GM19351 (cell line): ENCODE data around the gene EFCAB5.
"Not testable (repeated sequence)": the region's sequence is repeated elsewhere in the genome, so short reads cannot be mapped to it uniquely, and the experiment has no call there.

Source experiments
- ATAC-seq: cut with Tn5 transposase; IDR thresholded peaks from one replicate; pipeline ENCODE4 v1.9.1; 2021; ENCODE audit warnings: mild to moderate bottlenecking, moderate library complexity; ENCODE audit not compliant: unreplicated experiment

The EFCAB5 gene

DNA sequence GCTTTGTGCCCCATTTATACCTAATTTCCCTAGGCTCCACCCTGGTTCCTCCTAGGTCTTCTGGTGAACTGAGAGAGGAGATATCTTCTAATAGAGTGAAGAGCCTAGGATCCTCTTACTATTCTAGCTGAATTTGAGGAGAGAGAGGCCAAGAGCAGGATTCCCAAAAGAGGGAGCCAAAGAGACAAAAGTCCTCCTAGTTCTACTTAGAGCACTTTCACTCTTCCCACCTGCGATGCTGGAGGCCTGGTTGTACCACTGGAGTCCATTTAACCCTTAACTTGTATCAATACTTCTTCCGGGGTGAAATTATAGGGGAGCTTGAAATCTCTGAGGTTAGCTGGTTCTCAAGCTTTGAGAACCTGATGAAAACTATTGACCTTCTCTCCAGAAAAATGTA, 8.1 kb upstream of the EFCAB5 start:
- ATAC-seq, result no peak

GRCh38 chr17:29935909-29936308, 5.5 kb upstream of the EFCAB5 start:
- ATAC-seq, result not testable (repeated sequence)

- no peak for ATAC-seq
Measured at GRCh38 chr17:29936724-29937123, 4.7 kb upstream of the EFCAB5 start.

GRCh38 chr17:29945281-29945680, 3.8 kb downstream of the EFCAB5 start:
- ATAC-seq, result no peak

DNA sequence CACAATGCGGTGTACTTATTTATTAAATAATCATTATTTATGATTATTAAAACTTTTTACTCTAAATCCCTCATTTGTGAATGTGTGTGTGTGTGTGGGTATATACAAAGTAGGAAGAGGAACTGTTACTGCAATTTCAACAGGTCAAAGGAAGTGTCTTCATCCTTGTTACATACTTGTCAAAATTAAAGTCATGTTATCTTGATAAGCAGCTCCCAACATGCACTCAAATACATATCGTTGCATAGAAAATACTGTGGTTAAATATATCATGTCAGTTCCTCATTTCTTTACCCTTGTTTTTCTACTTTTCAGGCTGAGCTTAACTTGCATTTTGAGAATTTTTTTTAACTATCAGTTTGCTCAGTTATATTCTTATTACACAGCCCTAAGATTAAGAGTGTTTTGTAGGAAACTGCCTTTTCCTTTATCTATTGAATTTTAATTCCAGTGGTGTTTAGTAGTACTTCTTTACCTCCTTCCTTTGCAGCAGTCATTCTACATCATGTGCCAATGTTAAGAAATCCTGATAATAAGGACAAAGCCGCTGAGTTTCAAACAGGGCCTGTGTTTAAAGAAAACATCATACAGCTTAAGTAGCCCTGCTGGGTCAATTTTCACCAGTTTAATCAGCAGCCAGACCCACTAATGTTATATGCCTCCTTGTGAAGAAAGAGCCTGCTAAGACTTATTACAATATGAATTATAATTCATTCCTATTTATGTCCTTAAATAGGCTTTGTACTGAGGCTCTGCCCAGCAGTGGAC, 7.2 kb downstream of the EFCAB5 start:
- ATAC-seq, result no peak

DNA sequence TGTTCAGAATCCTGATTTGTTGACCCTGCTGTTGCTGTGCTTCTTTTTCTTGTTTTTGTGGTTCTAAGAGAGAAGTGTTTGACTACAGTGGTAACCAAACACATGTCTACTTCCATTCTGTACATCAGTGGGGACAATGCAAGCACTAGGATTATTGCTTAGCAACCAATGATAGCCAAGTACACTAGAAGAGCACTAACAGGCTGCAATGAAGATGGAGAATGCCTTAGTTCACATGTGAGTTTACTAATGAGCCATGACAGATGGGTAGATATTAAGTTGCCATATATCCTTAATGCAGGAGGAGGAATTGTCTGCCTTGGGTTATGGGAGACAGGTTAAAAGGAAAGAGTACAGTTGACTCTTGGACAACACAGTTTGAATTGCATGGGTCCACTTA, 8.3 kb downstream of the EFCAB5 start:
- ATAC-seq, result no peak

DNA sequence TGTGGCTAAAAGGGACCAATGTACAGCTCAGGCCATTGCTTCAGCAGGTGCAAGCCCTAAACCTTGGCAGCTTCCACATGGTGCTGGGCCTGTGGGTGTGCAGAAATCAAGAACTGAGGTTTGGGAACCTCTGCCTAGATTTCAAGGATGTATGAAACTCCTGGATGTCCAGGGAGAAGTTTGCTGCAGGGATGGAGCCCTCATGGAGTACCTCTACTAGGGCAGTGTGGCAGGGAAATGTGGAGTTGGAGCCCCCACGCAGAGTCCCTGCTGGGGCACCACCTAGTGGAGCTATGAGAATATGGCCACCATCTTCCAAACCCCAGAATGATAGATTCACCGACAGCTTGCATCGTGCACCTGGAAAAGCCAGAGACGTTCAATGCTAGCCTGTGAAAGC, 13.0 kb downstream of the EFCAB5 start:
- no peak for ATAC-seq

- ATAC-seq, result no peak
Measured at GRCh38 chr17:29956225-29956624, 14.8 kb downstream of the EFCAB5 start.

DNA sequence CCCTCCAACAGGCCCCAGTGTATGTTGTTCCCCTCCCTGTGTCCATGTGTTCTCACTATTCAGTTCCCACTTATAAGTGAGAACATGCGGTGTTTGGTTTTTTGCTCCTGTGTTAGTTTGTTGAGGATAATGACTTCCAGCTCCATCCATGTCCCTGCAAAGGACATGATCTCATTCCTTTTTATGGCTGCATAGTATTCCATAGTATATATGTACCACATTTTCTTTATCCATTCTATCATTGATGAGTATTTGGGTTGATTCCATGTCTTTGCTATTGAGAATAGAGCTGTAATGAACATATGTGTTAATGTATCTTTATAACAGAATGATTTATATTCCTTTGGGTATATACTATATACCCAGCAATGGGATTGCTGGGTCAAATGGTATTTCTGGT, 16.1 kb downstream of the EFCAB5 start:
- not testable (repeated sequence) for ATAC-seq

GRCh38 chr17:29958947-29959657, 17.7 kb downstream of the EFCAB5 start:
- ATAC-seq, result no peak

DNA sequence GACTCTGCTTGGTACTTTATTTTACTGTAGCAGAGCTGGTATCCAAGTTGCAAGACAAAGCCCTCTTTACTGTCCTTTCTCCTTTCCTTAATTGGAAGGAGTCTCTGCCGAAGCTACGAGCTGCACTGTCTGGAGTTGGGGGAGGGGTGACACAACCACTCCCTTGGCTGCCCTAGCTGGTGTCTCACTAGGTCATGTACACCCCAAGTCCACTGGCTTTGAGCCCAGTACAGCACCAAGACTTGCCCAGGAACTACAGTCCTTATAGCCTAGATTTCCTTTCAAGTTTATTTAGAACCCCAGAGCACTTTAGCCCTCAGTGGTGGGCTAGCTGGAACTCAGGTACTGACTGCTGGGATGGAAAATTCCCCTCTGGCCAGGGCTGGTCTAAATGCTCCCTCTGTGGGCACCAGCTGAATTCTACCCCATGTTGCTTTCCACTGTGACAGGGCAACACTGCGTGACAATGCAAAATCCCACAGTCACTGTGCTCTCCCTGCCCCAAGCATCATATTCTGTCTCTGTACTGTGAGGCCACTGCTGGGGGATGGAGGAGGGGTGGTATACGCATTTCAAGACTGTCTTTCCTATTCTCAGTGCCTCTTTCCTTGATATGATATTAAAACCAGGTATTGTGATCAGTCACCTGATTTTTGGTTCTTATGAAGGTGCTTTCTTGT, 18.4 kb downstream of the EFCAB5 start:
- ATAC-seq, result no peak

DNA sequence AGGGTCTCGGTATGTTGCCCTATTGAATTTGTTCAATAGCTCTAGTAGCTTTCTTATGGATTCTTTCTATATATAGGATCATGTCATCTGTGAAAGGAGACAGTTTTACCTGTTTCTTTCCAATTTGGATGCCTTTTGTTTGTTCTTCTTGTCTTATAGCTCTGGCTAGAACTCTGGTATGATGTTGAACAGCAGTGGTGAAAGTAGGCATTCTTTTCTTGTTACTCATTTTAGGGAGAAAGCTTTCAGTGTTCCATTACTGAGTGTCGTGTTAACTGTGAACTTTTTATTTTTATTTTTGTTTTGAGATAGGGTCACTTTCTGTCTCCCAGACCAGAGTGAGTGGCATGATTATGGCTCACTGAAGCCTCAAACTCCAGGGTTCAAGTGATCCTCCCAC, 21.2 kb downstream of the EFCAB5 start:
- ATAC-seq, result no peak

- no peak for ATAC-seq
Measured at GRCh38 chr17:29968271-29968670, 26.8 kb downstream of the EFCAB5 start.

GRCh38 chr17:29972277-29972676, 30.8 kb downstream of the EFCAB5 start:
- no peak for ATAC-seq

- ATAC-seq, result no peak
Measured at GRCh38 chr17:29973005-29973404, 31.6 kb downstream of the EFCAB5 start.

- no peak for ATAC-seq
Measured at GRCh38 chr17:29977836-29978235, 36.4 kb downstream of the EFCAB5 start.

DNA sequence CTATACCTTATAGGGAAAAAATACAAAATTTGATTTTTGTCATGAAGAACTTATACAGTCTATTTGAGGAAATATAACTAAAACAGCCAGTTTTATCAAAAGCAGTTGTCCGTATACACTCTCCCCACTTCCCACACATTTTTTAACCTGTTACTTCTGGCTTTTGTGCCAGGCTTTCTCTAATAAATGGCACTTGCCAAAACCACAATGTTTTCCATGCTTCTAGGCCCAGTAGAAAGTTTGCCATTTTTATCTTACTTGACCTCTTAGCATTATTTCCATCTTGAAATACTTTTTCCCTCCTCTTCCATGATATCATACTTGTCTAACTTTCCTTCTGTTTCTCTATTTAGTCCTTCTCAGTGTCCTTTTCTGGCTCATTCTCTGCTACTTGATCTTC, 38.8 kb downstream of the EFCAB5 start:
- no peak for ATAC-seq

DNA sequence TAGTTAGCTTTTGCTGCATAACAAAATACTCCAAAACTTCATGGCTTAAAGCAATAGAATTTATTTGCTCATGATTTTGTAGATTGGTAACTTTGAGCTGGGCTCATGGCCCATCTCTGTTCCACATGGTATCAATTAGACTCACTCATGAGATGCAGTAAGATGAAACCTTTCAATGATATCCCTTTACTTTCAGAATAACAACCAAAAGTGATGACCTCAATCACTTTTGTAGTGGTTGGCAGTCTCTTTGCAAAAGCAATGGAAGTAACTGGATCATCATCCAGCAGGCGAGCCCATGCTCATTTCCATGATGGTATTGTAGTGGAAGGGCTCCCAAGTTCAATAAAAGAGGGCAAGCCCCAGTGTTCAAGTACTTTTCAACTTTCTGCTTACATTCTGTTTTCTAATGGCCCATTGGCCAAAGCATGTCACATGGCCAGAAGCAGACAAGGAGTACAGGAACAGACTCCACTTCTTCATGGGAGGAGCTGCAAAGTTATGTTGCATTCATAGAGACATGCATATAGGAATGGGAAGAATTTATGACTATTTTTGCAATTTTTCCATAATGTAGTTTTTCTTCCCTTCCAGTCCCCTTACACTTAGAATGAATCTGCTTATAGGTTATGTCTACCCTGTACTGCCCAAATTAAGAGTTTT, 41.7 kb downstream of the EFCAB5 start:
- no peak for ATAC-seq

DNA sequence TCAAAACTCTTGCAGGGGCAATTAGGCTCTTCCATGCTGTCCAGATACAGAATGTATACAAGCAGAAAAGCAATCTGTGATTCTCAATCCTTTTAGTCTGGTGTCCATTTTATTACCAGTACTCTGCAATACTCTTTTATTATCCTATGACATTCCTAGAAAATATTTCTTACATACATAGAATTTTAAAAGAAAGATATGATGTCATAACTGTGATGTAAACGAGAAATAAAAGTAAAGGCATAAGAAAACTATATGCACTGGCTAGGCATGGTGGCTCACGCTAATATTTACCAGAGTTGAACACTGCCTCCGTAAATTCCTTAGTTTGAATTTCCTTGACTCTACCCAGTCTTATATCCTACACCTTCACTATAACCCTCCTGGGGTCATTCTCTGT, 55.0 kb downstream of the EFCAB5 start:
- ATAC-seq, result no peak

GRCh38 chr17:30000001-30000754, 58.7 kb downstream of the EFCAB5 start:
- ATAC-seq, result no peak
